Motor neuron (in vitro differentiated cells): ENCODE measurements around the gene PLCD4. TPM values are rescaled to one million over a fixed set of nuclear protein-coding genes. Genes with fewer than 3 reads are reported as not detected.
A peak's percentile ranks its signal among the peaks of the same experiment; 100 is the strongest.

Source experiments
- ATAC-seq, 8 experiments: fragments of 200-7000 bp; cut with Tn5 transposase; replicated peaks in 6 of 8; 2 replicates each; pipeline ENCODE4 v1.8.0; 2021; ENCODE audit warnings: mild to moderate bottlenecking in 8 of 8, moderate library complexity in 8 of 8
- H3K27ac ChIP-seq, 2 donors: fragments of 250-450 bp; sonication (Bioruptor Pico); 2 replicates each; pipeline ENCODE4 v1.9.0; 2021; ENCODE audit warnings: antibody characterized with exemption in 2 of 2, mild to moderate bottlenecking in 2 of 2, moderate library complexity in 1 of 2
- H3K4me1 ChIP-seq, 2 donors: fragments of 250-450 bp; sonication (Bioruptor Pico); replicated peaks in 1 of 2; 2 replicates each; pipeline ENCODE4 v1.6.1; 2021; ENCODE audit warnings: antibody characterized with exemption in 2 of 2, mild to moderate bottlenecking in 2 of 2, moderate library complexity in 1 of 2
- H3K4me3 ChIP-seq, 5 donors: fragments of 250-450 bp; sonication (Bioruptor Pico); 2 replicates each; pipeline ENCODE4 v1.9.0; 2021; ENCODE audit warnings: antibody characterized with exemption in 5 of 5, mild to moderate bottlenecking in 5 of 5, moderate library complexity in 4 of 5
- WGBS, 10 experiments: fragments of 450-650 bp; shearing (Covaris generic); methylation state at CpG; one replicate each; pipeline ENCODE4 v1.0.0; 2022; 5-methylcytosine and 5-hydroxymethylcytosine counted together
- in situ Hi-C, 9 experiments: fragments of 400-800 bp; cut with MboI; loops; one replicate each; pipeline ENCODE4 v1.15.0; 2021; ENCODE audit warnings: low sequenced_read_pairs in 9 of 9, low pct_unique_long_range_greater_than_20kb in 2 of 9; ENCODE audit not compliant: unreplicated experiment in 9 of 9
- total RNA-seq, 8 experiments: library from RNA; unstranded; fragments of 300-600 nt; gene quantifications; 2 replicates each; pipeline versions ENCODE4 v1.2.3 to v1.2.4, GENCODE V29; 2022

Gene PLCD4
- total RNA-seq, 8 experiments from 2014 or later, result 0.54 to 14.7 (median 5.4) TPM

GRCh38 chr2:218627939-218628338 lies 20.2 kb downstream of the PLCD4 start:
- H3K27ac ChIP-seq, result no peak overlapping the region
- no peak for ATAC-seq
- WGBS, 10 experiments, result 100% methylated on average over 1 of the region's 4 CpGs; no CpG with 5 or more reads in 9 of the 10 experiments
- in situ Hi-C loops, result loop anchor here in 1 of 9 experiments (25.0 kb wide), 1 partner anchor 216 kb away; the partner anchor contains the start of gene VIL1
- H3K4me1 ChIP-seq, result no peaks in the 10 kb centered on the region
- no peak overlapping the region for H3K4me3 ChIP-seq

- no peak for ATAC-seq
- in situ Hi-C loops, result loop anchor here in 1 of 9 experiments (25.0 kb wide), 1 partner anchor 220 kb away; the partner anchor contains the start of gene VIL1
- Histone ChIP-seq H3K4me3 (no peak overlapping the region), H3K4me1 (no peaks in the 10 kb centered on the region), H3K27ac (no peak overlapping the region)
- 39 to 100% (median 80%) methylated on average over 3 to 4 of the region's 4 CpGs; no CpG with 5 or more reads in 3 of the 10 experiments for WGBS, 10 experiments
Observed at GRCh38 chr2:218631837-218632236, 24.1 kb downstream of the PLCD4 start.

GRCh38 chr2:218635719-218636118 lies 28.0 kb downstream of the PLCD4 start:
- Histone ChIP-seq H3K27ac (no peak overlapping the region), H3K4me3 (no peak overlapping the region), H3K4me1 (no peaks in the 10 kb centered on the region)
- WGBS, 10 experiments, result 60 to 100% (median 91%) methylated on average over 1 to 5 of the region's 5 CpGs; no CpG with 5 or more reads in 6 of the 10 experiments
- in situ Hi-C loops, result loop anchor here in 1 of 9 experiments (25.0 kb wide), 1 partner anchor 223 kb away; the partner anchor contains the start of gene VIL1
- ATAC-seq, result no peak

GRCh38 chr2:218638372-218638771 lies 30.7 kb downstream of the PLCD4 start:
- in situ Hi-C loops, result loop anchor here in 1 of 9 experiments (25.0 kb wide), 1 partner anchor 226 kb away; the partner anchor contains the start of gene VIL1
- no peak overlapping the region for H3K27ac ChIP-seq
- no peaks in the 10 kb centered on the region for H3K4me1 ChIP-seq
- ATAC-seq, result peak in 1 of 8 experiments; percentile 16
- 89 to 100% (median 99%) methylated on average over 1 to 9 of the region's 18 CpGs; no CpG with 5 or more reads in 4 of the 10 experiments for WGBS, 10 experiments
- H3K4me3 ChIP-seq, result no peak overlapping the region

- H3K4me3 ChIP-seq, result no peak overlapping the region
- H3K4me1 ChIP-seq, result no peaks in the 10 kb centered on the region
- H3K27ac ChIP-seq, result no peak overlapping the region
- ATAC-seq, result no peak
- in situ Hi-C loops, result loop anchor here in 1 of 9 experiments (25.0 kb wide), 1 partner anchor 230 kb away; the partner anchor contains the start of gene VIL1
- WGBS, 10 experiments, result 92 to 100% methylated on average over 1 to 4 of the region's 18 CpGs; no CpG with 5 or more reads in 8 of the 10 experiments
Observed at GRCh38 chr2:218642121-218642656, 34.5 kb downstream of the PLCD4 start.

- Histone ChIP-seq H3K27ac (no peak overlapping the region), H3K4me3 (no peak overlapping the region), H3K4me1 (no peaks in the 10 kb centered on the region)
- 96 to 100% methylated on average over 4 to 7 of the region's 17 CpGs; no CpG with 5 or more reads in 8 of the 10 experiments for WGBS, 10 experiments
- in situ Hi-C loops, result loop anchor here in 1 of 9 experiments (25.0 kb wide), 1 partner anchor 230 kb away; the partner anchor contains the start of gene VIL1
- peak in 4 of 8 experiments; percentile 6 to 20 (median 16) for ATAC-seq
Observed at GRCh38 chr2:218642786-218643185, 35.1 kb downstream of the PLCD4 start.

- Histone ChIP-seq H3K4me1 (no peaks in the 10 kb centered on the region), H3K4me3 (no peak overlapping the region), H3K27ac (no peak overlapping the region)
- ATAC-seq, result peak in 4 of 8 experiments; percentile 5 to 19 (median 11)
- in situ Hi-C loops, result loop anchor here in 1 of 9 experiments (25.0 kb wide), 1 partner anchor 232 kb away; the partner anchor contains the start of gene VIL1
- 85 to 100% methylated on average over 1 to 4 of the region's 10 CpGs; no CpG with 5 or more reads in 8 of the 10 experiments for WGBS, 10 experiments
Observed at GRCh38 chr2:218643751-218644310, 36.1 kb downstream of the PLCD4 start.

- ATAC-seq, result peak in 4 of 8 experiments; percentile 6 to 35 (median 17)
- Histone ChIP-seq H3K4me3 (no peak overlapping the region), H3K27ac (no peak overlapping the region), H3K4me1 (no peaks in the 10 kb centered on the region)
- in situ Hi-C loops, result loop anchor here in 1 of 9 experiments (25.0 kb wide), 1 partner anchor 232 kb away; the partner anchor contains the start of gene VIL1
- 83 to 100% (median 100%) methylated on average over 1 to 6 of the region's 11 CpGs; no CpG with 5 or more reads in 5 of the 10 experiments for WGBS, 10 experiments
Observed at GRCh38 chr2:218644721-218645120, 37.0 kb downstream of the PLCD4 start.

GRCh38 chr2:218645126-218645525 lies 37.4 kb downstream of the PLCD4 start:
- no peak for ATAC-seq
- no peaks in the 10 kb centered on the region for H3K4me1 ChIP-seq
- H3K4me3 ChIP-seq, result no peak overlapping the region
- in situ Hi-C loops, result loop anchor here in 1 of 9 experiments (25.0 kb wide), 1 partner anchor 233 kb away; the partner anchor contains the start of gene VIL1
- H3K27ac ChIP-seq, result no peak overlapping the region
- 60 to 100% (median 86%) methylated on average over 1 of the region's 1 CpG; no CpG with 5 or more reads in 5 of the 10 experiments for WGBS, 10 experiments

- Histone ChIP-seq H3K4me1 (no peaks in the 10 kb centered on the region), H3K4me3 (no peak overlapping the region), H3K27ac (no peak overlapping the region)
- ATAC-seq, result peak; percentile 35 to 94 (median 66)
- WGBS, 10 experiments, result 0 to 100% (median 72%) methylated on average over 1 to 6 of the region's 9 CpGs; no CpG with 5 or more reads in 3 of the 10 experiments
- in situ Hi-C loops, result loop anchor here in 1 of 9 experiments (25.0 kb wide), 1 partner anchor 236 kb away; the partner anchor contains the start of gene VIL1
Observed at GRCh38 chr2:218648088-218648786, 40.5 kb downstream of the PLCD4 start.

GRCh38 chr2:218648787-218649100 lies 41.0 kb downstream of the PLCD4 start:
- peak in 6 of 8 experiments; percentile 11 to 34 (median 22) for ATAC-seq
- Histone ChIP-seq H3K4me3 (no peak overlapping the region), H3K27ac (no peak overlapping the region), H3K4me1 (no peaks in the 10 kb centered on the region)
- in situ Hi-C loops, result loop anchor here in 1 of 9 experiments (25.0 kb wide), 1 partner anchor 236 kb away; the partner anchor contains the start of gene VIL1
- 67 to 100% (median 90%) methylated on average over 1 to 8 of the region's 11 CpGs; no CpG with 5 or more reads in 4 of the 10 experiments for WGBS, 10 experiments

GRCh38 chr2:218655751-218656150 lies 48.1 kb downstream of the PLCD4 start:
- in situ Hi-C loops, result no loop called here
- H3K27ac ChIP-seq, result no peak overlapping the region
- no peak overlapping the region for H3K4me3 ChIP-seq
- 80 to 100% (median 100%) methylated on average over 1 to 2 of the region's 2 CpGs; no CpG with 5 or more reads in 4 of the 10 experiments for WGBS, 10 experiments
- no peak for ATAC-seq
- H3K4me1 ChIP-seq, result peaks cover 7 to 10% of the 10 kb centered on the region in 2 donors
